Measurements from ENCODE around the gene TCF15.
"Not testable (repeated sequence)": the region's sequence is repeated elsewhere in the genome, so short reads cannot be mapped to it uniquely, and the experiment has no call there.

The TCF15 gene

GRCh38 chr20:609371-609964 is 641 bp downstream of the TCF15 start:
- DNase-seq: no peak

- DNase-seq: no peak
These were observed 1.1 kb downstream of the TCF15 start for GRCh38 chr20:608970-609369.

GRCh38 chr20:607476-607875 is 2.6 kb downstream of the TCF15 start:
- no peak for DNase-seq

GRCh38 chr20:605237-605636 is 4.9 kb downstream of the TCF15 start:
- no peak for DNase-seq

GRCh38 chr20:603116-603640 is 6.9 kb downstream of the TCF15 start:
- DNase-seq: no peak

GRCh38 chr20:602111-602970 is 7.8 kb downstream of the TCF15 start:
- DNase-seq: no peak

GRCh38 chr20:600736-601135 is 9.4 kb downstream of the TCF15 start:
- DNase-seq: no peak

- DNase-seq: no peak
These were observed 10.0 kb downstream of the TCF15 start for GRCh38 chr20:600141-600540.

- DNase-seq: no peak
These were observed 11.8 kb downstream of the TCF15 start for GRCh38 chr20:598133-598850.

GRCh38 chr20:597560-597959 is 12.5 kb downstream of the TCF15 start:
- no peak for DNase-seq

- no peak for DNase-seq
These were observed 14.5 kb downstream of the TCF15 start for GRCh38 chr20:595330-596308.

GRCh38 chr20:592506-592905 is 17.6 kb downstream of the TCF15 start:
- no peak for DNase-seq

GRCh38 chr20:591941-592340 is 18.2 kb downstream of the TCF15 start:
- no peak for DNase-seq

- DNase-seq: no peak
These were observed 21.0 kb downstream of the TCF15 start for GRCh38 chr20:588932-589672.

- no peak for DNase-seq
These were observed 21.6 kb downstream of the TCF15 start for GRCh38 chr20:588476-588875.

GRCh38 chr20:584971-585301 is 25.2 kb downstream of the TCF15 start:
- DNase-seq: no peak

- DNase-seq: no peak
These were observed 25.7 kb downstream of the TCF15 start for GRCh38 chr20:584161-584970.

- DNase-seq: no peak
These were observed 27.9 kb downstream of the TCF15 start for GRCh38 chr20:582204-582603.

- not testable (repeated sequence) for DNase-seq
These were observed 31.0 kb downstream of the TCF15 start for GRCh38 chr20:578940-579690.

- no peak for DNase-seq
These were observed 32.8 kb downstream of the TCF15 start for GRCh38 chr20:577167-577791.

Data from activated CD4-positive, alpha-beta T cell treated with anti-CD3 and anti-CD28 coated beads for 4 hours (primary cell).